H9 (cell line): ENCODE data around the gene SLX4IP. TPM values are rescaled to one million over a fixed set of nuclear protein-coding genes. Genes with fewer than 3 reads are reported as not detected.

Experiments
- DNase-seq: peaks from one replicate; pipeline ENCODE4 v3.0.0-alpha.2; 2017
- H2AFZ ChIP-seq: one replicate; pipeline ENCODE4 v1.6.1; 2013; ENCODE audit warnings: mild to moderate bottlenecking, low read length, control low read depth, moderate library complexity
- H2AK5ac ChIP-seq: 2 replicates; pipeline ENCODE4 v1.6.1; 2013; ENCODE audit warnings: low read length, control low read depth, mixed read lengths; ENCODE audit not compliant: insufficient read length
- H2BK120ac ChIP-seq: one replicate; pipeline ENCODE4 v1.6.1; 2013; ENCODE audit warnings: low read depth, mild to moderate bottlenecking, low read length, control low read depth, inconsistent platforms; ENCODE audit not compliant: poor library complexity, severe bottlenecking
- H2BK12ac ChIP-seq: 2 replicates; pipeline ENCODE4 v1.6.1; 2013; ENCODE audit warnings: low read length, control low read depth, mixed read lengths, low read depth; ENCODE audit not compliant: insufficient read length
- H2BK15ac ChIP-seq: 2 replicates; pipeline ENCODE4 v1.6.1; 2013; ENCODE audit warnings: low read depth, low read length, control low read depth
- H2BK20ac ChIP-seq: one replicate; pipeline ENCODE4 v1.6.1; 2013; ENCODE audit warnings: low read depth, mild to moderate bottlenecking, low read length, control low read depth, inconsistent platforms; ENCODE audit not compliant: poor library complexity, severe bottlenecking
- H2BK5ac ChIP-seq: 2 replicates; pipeline ENCODE4 v1.6.1; 2013; ENCODE audit warnings: low read length, control low read depth, mixed read lengths; ENCODE audit not compliant: insufficient read length
- H3K14ac ChIP-seq: 2 replicates; pipeline ENCODE4 v1.6.1; 2013; ENCODE audit warnings: low read length, control low read depth; ENCODE audit not compliant: insufficient read depth
- H3K18ac ChIP-seq: 2 replicates; pipeline ENCODE4 v1.6.1; 2013; ENCODE audit warnings: low read depth, mild to moderate bottlenecking, mixed read lengths, low read length, control low read depth; ENCODE audit not compliant: insufficient read length
- H3K23ac ChIP-seq: 2 replicates; pipeline ENCODE4 v1.6.1; 2013; ENCODE audit warnings: low read length, control low read depth, mixed read lengths, low read depth; ENCODE audit not compliant: insufficient read length
- H3K23me2 ChIP-seq: 2 replicates; pipeline ENCODE4 v1.6.1; 2013; ENCODE audit warnings: low read depth, mild to moderate bottlenecking, mixed read lengths, low read length, control low read depth; ENCODE audit not compliant: insufficient read length, poor library complexity, severe bottlenecking
- H3K27ac ChIP-seq: 2 replicates; pipeline ENCODE4 v1.5.1; 2013; ENCODE audit warnings: low read length, control low read depth, mixed read lengths, low read depth; ENCODE audit not compliant: insufficient read length
- H3K27me3 ChIP-seq: 2 replicates; pipeline ENCODE4 v1.6.1; 2013; ENCODE audit warnings: low read length, control low read depth, inconsistent platforms; ENCODE audit not compliant: insufficient read depth
- H3K4ac ChIP-seq: 2 replicates; pipeline ENCODE4 v1.6.1; 2013; ENCODE audit warnings: low read depth, mild to moderate bottlenecking, control low read depth, inconsistent platforms, low read length, moderate library complexity
- H3K4me1 ChIP-seq: 2 replicates; pipeline ENCODE4 v1.6.1; 2013; ENCODE audit warnings: low read length, control low read depth, inconsistent platforms; ENCODE audit not compliant: insufficient read depth
- H3K4me2 ChIP-seq: 2 replicates; pipeline ENCODE4 v1.6.1; 2013; ENCODE audit warnings: low read length, control low read depth, mixed read lengths; ENCODE audit not compliant: insufficient read length, insufficient read depth
- H3K56ac ChIP-seq: 2 replicates; pipeline ENCODE4 v1.6.1; 2013; ENCODE audit warnings: low read depth, mild to moderate bottlenecking, mixed read lengths, low read length, control low read depth; ENCODE audit not compliant: insufficient read length
- H3K79me1 ChIP-seq: 2 replicates; pipeline ENCODE4 v1.6.1; 2013; ENCODE audit warnings: low read depth, mild to moderate bottlenecking, moderate library complexity, low read length, control low read depth, inconsistent platforms; ENCODE audit not compliant: insufficient read depth, poor library complexity, severe bottlenecking
- H3K79me2 ChIP-seq: 2 replicates; pipeline ENCODE4 v1.6.1; 2013; ENCODE audit warnings: low read length, control low read depth, inconsistent platforms; ENCODE audit not compliant: insufficient read depth
- H3K9ac ChIP-seq: 2 replicates; pipeline ENCODE4 v1.6.1; 2013; ENCODE audit warnings: low read length, control low read depth, mixed read lengths; ENCODE audit not compliant: insufficient read length; ENCODE audit errors: extremely low read depth
- H3K9me3 ChIP-seq: one replicate; pipeline ENCODE4 v1.6.1; 2013; ENCODE audit warnings: low read depth, low read length, inconsistent platforms; ENCODE audit not compliant: control insufficient read depth
- H3T11ph ChIP-seq: one replicate; pipeline ENCODE4 v1.6.1; 2013; ENCODE audit warnings: mild to moderate bottlenecking, low read length, control low read depth, inconsistent platforms
- H4K20me1 ChIP-seq: one replicate; pipeline ENCODE4 v1.6.1; 2013; ENCODE audit not compliant: control insufficient read depth, insufficient read length, insufficient read depth
- H4K5ac ChIP-seq: 2 replicates; pipeline ENCODE4 v1.6.1; 2013; ENCODE audit warnings: low read depth, mild to moderate bottlenecking, mixed read lengths, low read length, control low read depth; ENCODE audit not compliant: insufficient read length
- H4K8ac ChIP-seq: replicated peaks from 2 replicates; pipeline ENCODE4 v1.6.1; 2013; ENCODE audit warnings: low read length, control low read depth, mixed read lengths, low read depth; ENCODE audit not compliant: insufficient read length
- H4K91ac ChIP-seq: 2 replicates; pipeline ENCODE4 v1.6.1; 2013; ENCODE audit warnings: low read depth, mild to moderate bottlenecking, moderate library complexity, mixed read lengths, low read length, control low read depth; ENCODE audit not compliant: insufficient read length
- H3K27ac Mint-ChIP-seq, 3 experiments: 2 replicates in 2 of 3; 3 replicates in 1 of 3; pipeline ENCODE4 v1.8.0; 2020 to 2021; ENCODE audit warnings: mixed read lengths in 3 of 3, mild to moderate bottlenecking in 1 of 3, moderate library complexity in 1 of 3
- H3K27me3 Mint-ChIP-seq: 2 replicates; pipeline ENCODE4 v1.8.0; 2021; ENCODE audit warnings: low read depth, mild to moderate bottlenecking, moderate library complexity, mixed read lengths
- H3K36me3 Mint-ChIP-seq, 3 experiments: 2 replicates in 2 of 3; 3 replicates in 1 of 3; pipeline ENCODE4 v1.8.0; 2020 to 2021; ENCODE audit warnings: low read depth in 3 of 3, mixed read lengths in 3 of 3; ENCODE audit not compliant: insufficient read depth in 1 of 3
- H3K4me1 Mint-ChIP-seq, 2 experiments: 2 replicates each; pipeline ENCODE4 v1.8.0; 2020; ENCODE audit warnings: mixed read lengths in 2 of 2
- H3K4me3 Mint-ChIP-seq, 2 experiments: 2 replicates in 1 of 2; 3 replicates in 1 of 2; pipeline ENCODE4 v1.8.0; 2020 to 2021; ENCODE audit warnings: mild to moderate bottlenecking in 2 of 2, mixed read lengths in 2 of 2, moderate library complexity in 1 of 2
- H3K9me3 Mint-ChIP-seq, 2 experiments: 2 replicates in 1 of 2; 3 replicates in 1 of 2; pipeline ENCODE4 v1.8.0; 2020; ENCODE audit warnings: mild to moderate bottlenecking in 2 of 2, mixed read lengths in 2 of 2, moderate library complexity in 1 of 2
- CTCF ChIP-seq: fragments of 200-600 bp; sonication (generic); conservative IDR thresholded peaks from 3 replicates; pipeline ENCODE4 v1.8.0; 2021; ENCODE audit warnings: antibody characterized with exemption, mild to moderate bottlenecking
- WGBS: extraction: QIAGEN DNeasy Blood & Tissue Kit; methylation state at CpG from one replicate; pipeline ENCODE4 v1.1.7; 2013; ENCODE audit warnings: missing lambda C conversion rate, low lambda C conversion rate, mixed read lengths; ENCODE audit not compliant: insufficient read length; ENCODE audit errors: extremely low coverage; 5-methylcytosine and 5-hydroxymethylcytosine counted together
- total RNA-seq: library from RNA; stranded (reverse); gene quantifications from 2 replicates; pipeline ENCODE4 v1.2.1, GENCODE V29; 2021

SLX4IP gene
- total RNA-seq, 1 experiment from 2014 or later: 7.9 TPM

DNA sequence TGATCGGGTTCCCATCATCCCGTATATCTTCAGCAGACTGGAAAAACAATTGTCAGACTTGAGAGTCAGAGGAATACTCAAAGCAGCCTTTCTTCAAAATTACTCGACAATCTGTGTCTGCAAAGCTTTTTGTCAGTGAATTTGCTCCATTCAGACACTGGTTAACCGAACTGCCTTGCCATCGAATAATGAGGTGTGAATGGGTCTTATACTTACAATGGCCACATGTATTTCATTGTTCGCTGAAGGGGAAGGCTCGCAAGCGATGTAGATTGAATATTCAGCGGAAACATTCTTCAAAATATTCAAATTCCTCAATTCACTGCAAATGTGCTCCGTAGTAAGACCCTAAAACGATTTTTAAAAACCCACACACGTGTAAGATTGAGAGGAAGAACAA, 205.8 kb downstream of the SLX4IP start:
- peaks cover 6% of the 10 kb centered on the region; the same call in 1 of the 2 replicates for H3K4me1 ChIP-seq
- no peaks in the 10 kb centered on the region for H3K9me3 Mint-ChIP-seq

More for the DNA sequence above, 205.8 kb downstream of the SLX4IP start:
- Histone ChIP-seq H3K4ac (no peak overlapping the region), H3K23ac (no peak overlapping the region), H3K27ac (no peak overlapping the region), H2BK5ac (no peak overlapping the region), H2AK5ac (no peak overlapping the region), H3K79me2 (no peaks in the 10 kb centered on the region), H3K9me3 (no peaks in the 10 kb centered on the region), H3K27me3 (no peaks in the 10 kb centered on the region), H3T11ph (no peak overlapping the region), H2BK15ac (no peak overlapping the region), H3K14ac (no peak overlapping the region), H4K91ac (no peak overlapping the region), H3K9ac (no peak overlapping the region), H3K4me2 (no peak overlapping the region), H3K18ac (no peak overlapping the region), H2BK120ac (no peak overlapping the region), H2BK20ac (no peak overlapping the region), H3K23me2 (no peaks in the 10 kb centered on the region), H4K20me1 (no peaks in the 10 kb centered on the region), H4K8ac (no peak overlapping the region), H2BK12ac (no peak overlapping the region), H2AFZ (no peak overlapping the region), H3K79me1 (no peaks in the 10 kb centered on the region), H3K56ac (no peak overlapping the region), H4K5ac (no peak overlapping the region)
- no peak for TF ChIP-seq CTCF
- Mint-ChIP-seq H3K27me3 (no peaks in the 10 kb centered on the region; the same call in none of the 2 replicates), H3K4me1 (peaks cover 34 to 44% of the 10 kb centered on the region in 2 experiments), H3K4me3 (no peak overlapping the region), H3K36me3 (peaks cover 56 to 87% (median 74%) of the 10 kb centered on the region in 3 experiments), H3K27ac (no peak overlapping the region; a peak in 1 of 7 replicates)
- no peak for DNase-seq
- WGBS: no CpG with 5 or more reads among the region's 12 CpGs
